Prostate gland (tissue), 2 donors: Measurements from ENCODE around the gene NCOR1.

ENCODE experiments used
- POLR2AphosphoS5 ChIP-seq: sonication (generic); formaldehyde crosslinking; IDR thresholded peaks from one replicate; pipeline ENCODE4 v1.6.1; 2017; ENCODE audit warnings: antibody characterized with exemption
- TF ChIP-seq, protein P1 (sequence below), 4 experiments: fragments of 200-600 bp in 2 of 4; fragments of 450-650 bp in 2 of 4; sonication (generic) in 2 of 4; IDR thresholded peaks; 1 replicate in 3 of 4; 2 replicates in 1 of 4; pipeline ENCODE4 v1.5.1; 2016 to 2019; ENCODE audit warnings: antibody characterized with exemption in 4 of 4, mild to moderate bottlenecking in 2 of 4, moderate library complexity in 2 of 4

DNA sequence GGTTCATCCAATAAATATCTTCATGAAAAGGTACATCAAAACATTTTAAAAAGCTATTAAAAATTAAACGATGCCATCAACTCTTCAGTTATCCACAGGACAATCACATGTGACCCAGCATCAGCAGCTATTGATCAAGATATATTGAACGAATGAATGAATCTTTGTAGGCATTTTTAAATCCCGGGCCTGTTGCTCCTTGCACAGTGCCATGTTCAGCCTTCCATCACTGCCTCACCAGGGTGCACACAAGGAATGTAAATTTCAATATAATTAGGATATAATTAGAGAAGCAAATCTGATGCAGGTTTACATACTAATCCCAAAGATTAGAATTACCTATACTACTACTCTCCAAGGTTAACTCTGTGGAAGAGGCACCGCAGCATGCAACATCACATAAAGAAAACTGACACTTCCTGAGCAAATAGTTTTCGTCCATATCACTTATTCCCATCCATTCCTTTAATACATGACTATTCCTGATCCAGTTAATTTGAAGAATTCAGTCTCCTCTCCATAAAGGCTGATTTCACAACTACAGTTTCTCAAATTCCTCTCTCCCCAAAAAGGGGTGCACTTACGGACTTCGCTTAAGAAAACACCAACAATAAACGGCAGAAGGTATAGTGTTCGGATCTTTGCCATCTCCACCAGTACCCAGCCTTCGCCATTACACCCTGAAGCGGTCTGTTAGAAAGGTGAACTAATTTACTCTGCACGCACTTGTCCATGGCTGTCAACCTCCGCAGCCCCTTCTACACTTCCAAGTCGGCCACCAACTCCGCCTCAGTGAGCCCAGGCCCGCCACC is 938 bp downstream of the NCOR1 start:
- TF ChIP-seq, protein P1, sequence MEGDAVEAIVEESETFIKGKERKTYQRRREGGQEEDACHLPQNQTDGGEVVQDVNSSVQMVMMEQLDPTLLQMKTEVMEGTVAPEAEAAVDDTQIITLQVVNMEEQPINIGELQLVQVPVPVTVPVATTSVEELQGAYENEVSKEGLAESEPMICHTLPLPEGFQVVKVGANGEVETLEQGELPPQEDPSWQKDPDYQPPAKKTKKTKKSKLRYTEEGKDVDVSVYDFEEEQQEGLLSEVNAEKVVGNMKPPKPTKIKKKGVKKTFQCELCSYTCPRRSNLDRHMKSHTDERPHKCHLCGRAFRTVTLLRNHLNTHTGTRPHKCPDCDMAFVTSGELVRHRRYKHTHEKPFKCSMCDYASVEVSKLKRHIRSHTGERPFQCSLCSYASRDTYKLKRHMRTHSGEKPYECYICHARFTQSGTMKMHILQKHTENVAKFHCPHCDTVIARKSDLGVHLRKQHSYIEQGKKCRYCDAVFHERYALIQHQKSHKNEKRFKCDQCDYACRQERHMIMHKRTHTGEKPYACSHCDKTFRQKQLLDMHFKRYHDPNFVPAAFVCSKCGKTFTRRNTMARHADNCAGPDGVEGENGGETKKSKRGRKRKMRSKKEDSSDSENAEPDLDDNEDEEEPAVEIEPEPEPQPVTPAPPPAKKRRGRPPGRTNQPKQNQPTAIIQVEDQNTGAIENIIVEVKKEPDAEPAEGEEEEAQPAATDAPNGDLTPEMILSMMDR (IDR thresholded peaks at IDR 0.05), result no peak
- TF ChIP-seq POLR2AphosphoS5, result no peak
